ENCODE measurements around the gene NUDT2.

Gene NUDT2

DNA sequence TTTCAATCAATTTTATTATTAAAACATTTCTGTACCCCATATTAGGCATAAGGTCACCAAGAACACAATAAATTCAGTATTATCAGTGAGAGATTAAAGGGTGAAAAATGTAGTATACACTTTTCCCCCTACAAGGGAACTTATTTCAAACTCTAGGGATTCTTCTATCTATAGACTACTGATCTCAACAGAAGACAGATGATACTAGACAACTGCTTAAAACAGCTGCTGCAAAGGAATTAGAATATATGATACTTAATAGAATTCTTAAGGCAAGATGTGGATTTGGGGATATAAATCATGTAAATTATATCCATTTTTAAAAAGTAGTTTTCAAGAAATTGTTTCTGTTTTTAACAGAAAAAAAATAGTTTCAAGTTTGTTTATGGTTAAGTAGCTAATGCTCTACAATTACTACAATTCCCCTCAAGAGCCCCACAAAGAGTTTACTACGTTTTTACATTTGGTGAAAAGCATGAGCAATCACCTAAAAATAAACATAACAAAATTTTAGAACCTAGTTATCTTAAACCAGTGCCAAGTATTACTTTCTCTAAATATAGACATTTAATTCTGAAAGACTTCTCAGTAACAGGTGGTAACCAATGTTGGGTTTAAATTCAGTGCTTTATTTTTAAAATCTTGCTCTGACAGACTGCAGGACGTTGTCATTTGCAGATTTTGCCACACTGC is 6.3 kb upstream of the NUDT2 start:
- Histone ChIP-seq H3K4me2 (no peak overlapping the region), H4K20me1 (ENCODE audit: insufficient read depth) (no peaks in the 10 kb centered on the region), H3K27ac (no peak overlapping the region), H3K4me1 (ENCODE audit: low read depth, poor library complexity, severe bottlenecking) (peaks cover 11% of the 10 kb centered on the region), H3K36me3 (ENCODE audit: insufficient read depth) (no peaks in the 10 kb centered on the region), H3K4me3 (IDR thresholded peaks at IDR 0.05; ENCODE audit: insufficient read depth, low read depth, low read length) (no peak overlapping the region), H3K79me2 (ENCODE audit: insufficient read depth, low read depth) (peaks cover 36% of the 10 kb centered on the region; the same call in 1 of the 2 replicates), H3K27me3 (ENCODE audit: insufficient read depth, low read depth) (no peaks in the 10 kb centered on the region), H3K9ac (no peak overlapping the region), H2AFZ (ENCODE audit: low read depth) (no peak overlapping the region)
- TF ChIP-seq, protein P1, sequence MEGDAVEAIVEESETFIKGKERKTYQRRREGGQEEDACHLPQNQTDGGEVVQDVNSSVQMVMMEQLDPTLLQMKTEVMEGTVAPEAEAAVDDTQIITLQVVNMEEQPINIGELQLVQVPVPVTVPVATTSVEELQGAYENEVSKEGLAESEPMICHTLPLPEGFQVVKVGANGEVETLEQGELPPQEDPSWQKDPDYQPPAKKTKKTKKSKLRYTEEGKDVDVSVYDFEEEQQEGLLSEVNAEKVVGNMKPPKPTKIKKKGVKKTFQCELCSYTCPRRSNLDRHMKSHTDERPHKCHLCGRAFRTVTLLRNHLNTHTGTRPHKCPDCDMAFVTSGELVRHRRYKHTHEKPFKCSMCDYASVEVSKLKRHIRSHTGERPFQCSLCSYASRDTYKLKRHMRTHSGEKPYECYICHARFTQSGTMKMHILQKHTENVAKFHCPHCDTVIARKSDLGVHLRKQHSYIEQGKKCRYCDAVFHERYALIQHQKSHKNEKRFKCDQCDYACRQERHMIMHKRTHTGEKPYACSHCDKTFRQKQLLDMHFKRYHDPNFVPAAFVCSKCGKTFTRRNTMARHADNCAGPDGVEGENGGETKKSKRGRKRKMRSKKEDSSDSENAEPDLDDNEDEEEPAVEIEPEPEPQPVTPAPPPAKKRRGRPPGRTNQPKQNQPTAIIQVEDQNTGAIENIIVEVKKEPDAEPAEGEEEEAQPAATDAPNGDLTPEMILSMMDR (conservative IDR thresholded peaks at IDR 0.05; ENCODE audit: low read depth, low read length), result no peak

DNA sequence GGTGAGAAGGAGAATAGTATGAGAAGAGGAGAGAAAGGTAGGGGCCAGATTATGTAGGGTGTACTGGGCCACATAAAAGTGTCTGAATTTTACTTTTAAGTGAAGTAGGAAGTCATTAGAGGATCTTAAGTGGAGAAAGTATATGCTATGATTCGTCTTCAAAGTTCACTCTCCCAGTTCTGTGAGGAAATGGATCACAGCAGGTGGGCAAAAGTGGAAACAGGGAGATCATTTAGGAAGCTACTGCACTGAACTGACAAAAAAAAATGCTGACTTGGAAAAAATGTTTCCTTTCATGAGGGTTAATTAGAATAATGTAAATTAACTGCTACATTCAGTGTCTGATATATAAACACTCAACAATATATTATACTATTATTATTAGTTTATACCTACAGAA is 2.7 kb upstream of the NUDT2 start:
- Histone ChIP-seq H3K79me2 (ENCODE audit: insufficient read depth, low read depth) (peaks cover 33% of the 10 kb centered on the region; the same call in 1 of the 2 replicates), H3K4me3 (IDR thresholded peaks at IDR 0.05; ENCODE audit: insufficient read depth, low read depth, low read length) (no peak overlapping the region), H4K20me1 (ENCODE audit: insufficient read depth) (no peaks in the 10 kb centered on the region), H3K27me3 (ENCODE audit: insufficient read depth, low read depth) (no peaks in the 10 kb centered on the region), H3K4me2 (no peak overlapping the region), H2AFZ (ENCODE audit: low read depth) (no peak overlapping the region), H3K9ac (no peak overlapping the region), H3K4me1 (ENCODE audit: low read depth, poor library complexity, severe bottlenecking) (peaks cover 11% of the 10 kb centered on the region), H3K36me3 (ENCODE audit: insufficient read depth) (no peaks in the 10 kb centered on the region), H3K27ac (no peak overlapping the region)
- TF ChIP-seq, protein P1 (conservative IDR thresholded peaks at IDR 0.05; ENCODE audit: low read depth, low read length), result no peak

DNA sequence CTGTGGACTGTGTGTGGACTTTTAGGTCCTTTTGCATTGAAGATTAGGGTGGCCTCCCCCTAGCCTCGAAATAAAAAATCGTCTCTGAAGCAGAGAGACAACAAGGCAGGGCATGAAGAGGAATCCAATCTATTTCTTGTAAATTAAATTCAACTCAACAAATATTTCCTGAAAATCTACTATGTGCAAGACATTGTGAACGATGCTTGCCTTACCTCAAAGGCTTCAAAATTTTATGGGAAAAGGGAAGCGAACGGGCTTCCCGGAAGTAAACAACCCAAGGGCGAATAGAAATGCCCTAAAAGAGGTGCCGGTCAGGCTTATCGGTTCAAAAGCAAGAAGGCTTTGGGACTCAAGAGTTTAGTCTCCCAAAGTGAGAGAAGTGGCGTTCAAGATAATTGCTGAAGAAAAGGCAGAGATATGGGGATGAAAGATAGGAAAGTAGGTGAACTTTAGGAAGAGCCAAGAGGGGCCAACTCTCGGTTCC is 826 bp upstream of the NUDT2 start:
- Histone ChIP-seq H3K4me1 (ENCODE audit: low read depth, poor library complexity, severe bottlenecking) (peaks cover 15% of the 10 kb centered on the region), H3K27me3 (ENCODE audit: insufficient read depth, low read depth) (no peaks in the 10 kb centered on the region), H3K4me3 (IDR thresholded peaks at IDR 0.05; ENCODE audit: insufficient read depth, low read depth, low read length) (no peak overlapping the region), H3K4me2 (peak overlapping the region; percentile 66), H2AFZ (ENCODE audit: low read depth) (peak overlapping the region; percentile 77), H3K27ac (peak overlapping the region; percentile 77), H4K20me1 (ENCODE audit: insufficient read depth) (no peaks in the 10 kb centered on the region), H3K36me3 (ENCODE audit: insufficient read depth) (no peaks in the 10 kb centered on the region), H3K9ac (peak overlapping the region; percentile 84), H3K79me2 (ENCODE audit: insufficient read depth, low read depth) (peaks cover 22% of the 10 kb centered on the region; the same call in 1 of the 2 replicates)
- TF ChIP-seq, protein P1 (conservative IDR thresholded peaks at IDR 0.05; ENCODE audit: low read depth, low read length), result no peak

DNA sequence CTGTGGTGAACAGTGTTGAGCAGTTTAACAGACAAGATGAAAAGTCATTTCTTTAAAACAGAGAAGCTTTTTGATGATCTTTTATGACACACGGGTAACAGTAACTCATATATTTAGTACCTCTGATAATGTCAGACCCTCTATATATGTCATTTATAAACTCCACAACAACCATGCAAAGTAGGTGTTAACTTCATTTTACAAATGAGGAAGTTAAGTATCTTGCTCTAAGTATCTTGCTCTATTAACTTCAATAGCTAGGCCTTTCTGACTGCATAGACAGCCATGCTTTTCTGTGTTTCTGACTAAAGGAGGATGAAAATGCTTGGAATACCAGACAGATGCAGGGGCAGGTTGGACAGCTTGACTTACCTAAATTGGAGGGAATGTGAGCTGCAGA is 1.8 kb downstream of the NUDT2 start:
- Histone ChIP-seq H3K4me3 (IDR thresholded peaks at IDR 0.05; ENCODE audit: insufficient read depth, low read depth, low read length) (no peak overlapping the region), H3K4me2 (no peak overlapping the region), H3K9ac (no peak overlapping the region), H2AFZ (ENCODE audit: low read depth) (no peak overlapping the region), H3K79me2 (ENCODE audit: insufficient read depth, low read depth) (peaks cover 10% of the 10 kb centered on the region; the same call in 1 of the 2 replicates), H3K36me3 (ENCODE audit: insufficient read depth) (no peaks in the 10 kb centered on the region), H4K20me1 (ENCODE audit: insufficient read depth) (no peaks in the 10 kb centered on the region), H3K4me1 (ENCODE audit: low read depth, poor library complexity, severe bottlenecking) (peaks cover 15% of the 10 kb centered on the region), H3K27me3 (ENCODE audit: insufficient read depth, low read depth) (no peaks in the 10 kb centered on the region), H3K27ac (no peak overlapping the region)
- TF ChIP-seq, protein P1 (conservative IDR thresholded peaks at IDR 0.05; ENCODE audit: low read depth, low read length), result no peak
